Stimulated activated CD4-positive, alpha-beta T cell treated with anti-CD3 and anti-CD28 coated beads, Interleukin-15, amount 100 ng/mL, for 48 hours (primary cell): ENCODE measurements around the gene UGT3A1.

Experiments
- DNase-seq, 2 donors: peaks; one replicate each; pipeline ENCODE4 v3.0.0-alpha.2; 2020; ENCODE audit warnings: low read depth in 2 of 2

The UGT3A1 gene

DNA sequence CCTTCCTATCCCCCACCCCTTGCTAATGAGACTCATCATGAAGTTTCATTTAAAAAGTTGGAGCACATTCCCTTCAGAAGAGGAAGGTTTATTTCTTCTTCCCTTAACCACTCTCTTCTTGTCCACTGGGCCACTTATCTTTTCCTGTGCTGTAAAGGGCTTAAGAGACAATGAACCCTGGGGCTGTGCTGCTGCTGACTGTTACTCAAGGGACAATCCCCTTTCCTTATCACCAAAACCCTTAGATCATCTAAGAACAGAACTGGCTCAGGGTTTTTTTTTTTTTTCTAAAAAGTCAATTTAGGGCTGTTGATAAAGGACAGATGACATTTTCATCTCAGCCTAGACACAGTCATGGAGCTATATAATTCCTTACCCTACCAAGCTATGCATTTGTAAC, 82.4 kb downstream of the UGT3A1 start:
- no peak for DNase-seq

- no peak for DNase-seq
Measured at GRCh38 chr5:35908228-35908627, 83.0 kb downstream of the UGT3A1 start.

GRCh38 chr5:35904443-35905132, 86.6 kb downstream of the UGT3A1 start:
- DNase-seq: no peak

GRCh38 chr5:35903631-35904203, 87.5 kb downstream of the UGT3A1 start:
- DNase-seq: no peak

DNA sequence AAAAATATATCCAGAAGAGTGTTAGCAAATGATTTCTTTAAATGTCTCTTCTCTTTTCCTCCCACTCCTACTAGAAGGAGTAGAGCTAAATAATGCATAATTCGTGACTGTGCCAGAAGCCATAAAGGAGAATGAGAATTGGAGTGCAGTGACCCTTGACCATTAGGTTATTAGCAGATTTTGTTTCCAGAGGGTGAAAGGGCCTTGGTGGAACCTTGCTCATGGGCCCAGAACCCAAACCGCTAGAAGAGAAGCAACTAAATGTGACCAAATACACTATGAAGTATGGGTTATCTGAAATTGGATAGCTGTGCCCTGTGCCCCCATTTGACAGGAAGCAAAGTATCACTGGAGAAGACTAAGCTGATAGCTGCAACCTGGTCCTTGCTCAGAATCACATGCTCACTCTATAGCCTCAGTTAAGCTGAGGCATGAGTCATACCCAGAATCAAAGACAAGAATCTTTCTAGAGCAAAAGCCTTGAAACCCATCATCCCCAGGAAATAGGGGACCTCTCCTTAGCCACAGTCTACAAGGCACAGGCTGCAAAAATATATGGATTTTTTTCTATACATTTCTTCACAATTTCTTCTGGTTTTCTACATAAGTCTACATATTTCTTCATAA, 89.0 kb downstream of the UGT3A1 start:
- DNase-seq: no peak
